IPS-NIHi11 (cell line): ENCODE measurements around the gene TSPOAP1.
"Not testable (repeated sequence)": the region's sequence is repeated elsewhere in the genome, so short reads cannot be mapped to it uniquely, and the experiment has no call there.

Experiments used
- DNase-seq: peaks from one replicate; pipeline ENCODE4 v3.0.0; 2012; ENCODE audit warnings: mixed read lengths, low spot score

The TSPOAP1 gene

DNA sequence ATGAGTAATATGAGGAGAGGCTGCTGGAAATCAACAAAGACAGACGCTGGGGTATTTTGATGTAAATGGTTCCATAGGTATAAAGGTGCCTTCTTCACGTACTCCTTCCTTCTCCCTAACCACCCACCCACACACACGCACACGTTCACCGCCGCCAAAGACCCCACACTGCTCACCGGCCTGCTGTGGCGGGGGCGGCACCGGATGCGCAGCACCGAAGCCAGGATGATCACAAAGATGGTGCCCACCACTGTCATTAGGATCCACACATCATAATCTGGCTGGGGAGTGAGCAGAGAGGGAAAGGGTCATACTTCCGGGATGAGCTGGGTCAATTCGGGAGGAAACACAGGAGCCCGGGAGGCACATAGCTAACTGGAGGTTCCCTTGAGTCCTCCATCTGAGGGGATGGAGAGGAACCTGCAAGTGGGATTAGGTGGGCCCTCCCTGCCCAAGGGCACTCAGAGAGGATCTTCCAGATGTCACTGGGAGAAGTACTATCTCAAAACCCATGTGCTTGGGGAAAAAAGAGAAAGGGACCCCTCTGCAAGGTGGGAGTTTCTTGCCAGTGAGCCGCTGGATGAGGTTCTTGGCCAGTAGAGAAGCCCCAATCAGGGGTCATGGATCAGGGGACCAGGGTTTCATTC is 33.9 kb upstream of the TSPOAP1 start:
- DNase-seq, result no peak

DNA sequence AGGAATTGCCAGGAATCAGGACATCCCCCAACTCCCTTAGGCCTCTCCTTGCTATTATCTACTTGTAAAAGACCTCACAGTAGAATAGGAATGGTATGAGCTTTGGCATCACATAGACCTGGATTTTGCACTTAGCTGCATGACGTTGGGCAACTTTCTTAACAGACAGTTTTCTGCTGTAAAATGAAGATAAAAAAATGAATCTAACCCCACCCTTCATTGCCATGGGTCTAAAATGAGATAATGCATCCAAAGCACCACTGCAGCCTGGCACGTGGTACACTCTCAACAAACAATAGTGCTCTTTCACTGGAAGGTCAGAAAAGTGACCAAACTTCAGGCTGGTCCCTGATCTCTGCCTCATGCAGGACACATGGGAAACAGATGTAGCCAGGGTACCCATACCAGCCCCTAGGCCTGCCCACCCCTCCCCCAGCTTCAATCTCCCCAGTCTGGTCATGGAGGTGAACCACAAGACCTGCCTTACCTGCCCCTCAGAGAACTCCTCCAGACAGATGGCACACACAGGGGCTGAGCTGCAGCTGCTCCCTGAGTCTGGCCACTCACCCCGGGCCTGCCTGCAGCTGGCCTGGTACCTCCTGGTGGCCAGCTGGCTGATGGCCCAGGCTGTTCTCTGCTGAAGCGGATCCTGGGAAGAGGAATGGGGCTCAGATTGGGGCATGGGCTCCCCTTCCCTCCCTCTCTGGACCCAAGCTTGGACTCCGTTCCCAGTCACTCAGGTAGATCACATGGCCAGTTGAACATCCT is 31.9 kb upstream of the TSPOAP1 start:
- no peak for DNase-seq

DNA sequence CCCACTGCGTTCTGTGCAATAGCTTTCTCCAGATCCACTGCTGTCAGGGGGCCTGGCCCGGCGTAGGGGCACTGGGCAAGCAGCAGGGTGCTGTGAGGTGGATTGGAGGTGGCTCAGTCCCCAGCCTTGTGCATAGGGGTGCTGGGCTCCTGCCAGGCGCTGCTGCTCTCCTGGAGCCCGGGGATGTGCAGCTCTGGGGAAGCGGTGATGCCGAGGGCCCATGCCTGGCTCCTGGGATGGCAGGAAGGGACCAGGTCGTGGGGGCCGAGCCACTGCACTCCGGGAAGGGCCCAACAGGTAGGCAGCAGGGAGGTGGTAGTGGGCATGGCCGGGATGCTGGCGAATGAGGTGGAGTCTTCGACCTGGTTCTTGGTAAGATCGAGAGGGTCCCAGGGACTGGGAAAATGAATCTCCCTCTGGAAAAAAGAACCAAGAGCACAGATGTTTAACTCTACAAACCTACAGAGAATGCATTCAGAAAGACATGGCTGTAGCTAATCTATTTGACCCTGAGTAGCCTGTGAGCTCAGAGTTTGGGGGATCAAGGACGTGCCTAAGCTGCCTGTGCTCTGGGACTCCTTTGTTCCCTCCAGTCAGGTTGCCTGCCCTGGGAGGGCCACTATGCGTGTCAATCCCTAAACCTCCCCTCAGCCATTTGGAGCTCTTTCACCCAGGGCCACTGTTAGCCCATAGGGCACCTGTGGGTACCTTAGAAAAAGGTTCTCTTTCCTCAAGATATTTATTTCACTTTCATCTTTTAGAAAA is 30.0 kb upstream of the TSPOAP1 start:
- DNase-seq, result no peak

DNA sequence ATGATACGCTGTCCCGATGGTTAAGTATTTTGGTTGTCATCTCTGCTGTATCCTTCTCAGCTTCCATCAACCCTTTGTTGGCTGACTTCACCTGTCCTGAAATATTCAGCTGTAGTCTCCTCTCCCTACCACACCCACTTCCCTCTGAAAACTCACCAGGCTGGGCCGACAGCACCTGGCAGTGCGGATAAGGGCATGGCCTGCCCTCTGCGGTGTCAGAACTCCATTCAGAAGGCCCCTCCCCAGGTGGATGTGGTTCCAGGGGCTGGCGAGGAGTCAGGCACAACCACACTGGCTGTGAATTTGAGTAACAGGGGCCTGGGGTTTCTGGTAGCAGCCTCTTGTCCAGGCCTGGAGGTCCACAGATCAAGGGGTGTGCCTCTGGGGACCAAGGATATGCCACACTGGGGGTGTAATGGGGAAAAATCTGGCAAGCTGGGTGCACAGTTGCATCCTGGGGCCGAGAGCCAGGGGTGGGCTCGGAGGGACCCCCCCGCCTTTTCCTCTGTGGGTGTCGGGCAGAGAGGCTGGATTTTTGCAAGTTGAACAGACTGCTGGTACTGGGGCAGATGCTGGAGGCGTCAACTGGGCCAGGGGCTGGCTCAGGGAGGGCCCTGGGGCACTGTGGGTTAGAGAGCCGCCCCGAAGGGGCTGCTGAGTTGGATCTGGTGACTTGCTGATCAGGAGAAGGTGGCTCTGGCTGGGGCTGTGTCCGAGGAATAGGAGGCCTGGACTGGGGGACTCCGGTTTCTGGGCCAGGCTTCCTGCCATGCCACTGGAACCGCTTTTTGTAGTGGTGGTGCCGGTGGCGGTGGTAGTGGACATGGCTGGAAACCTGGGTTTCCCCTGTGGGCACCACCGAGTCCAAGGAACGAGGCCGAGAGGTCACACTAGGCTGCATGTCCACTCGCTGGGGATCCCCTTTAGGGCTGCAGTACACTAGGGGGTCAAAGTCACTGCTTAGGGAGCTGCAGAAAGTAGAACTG is 29.0 kb upstream of the TSPOAP1 start:
- DNase-seq, result no peak

DNA sequence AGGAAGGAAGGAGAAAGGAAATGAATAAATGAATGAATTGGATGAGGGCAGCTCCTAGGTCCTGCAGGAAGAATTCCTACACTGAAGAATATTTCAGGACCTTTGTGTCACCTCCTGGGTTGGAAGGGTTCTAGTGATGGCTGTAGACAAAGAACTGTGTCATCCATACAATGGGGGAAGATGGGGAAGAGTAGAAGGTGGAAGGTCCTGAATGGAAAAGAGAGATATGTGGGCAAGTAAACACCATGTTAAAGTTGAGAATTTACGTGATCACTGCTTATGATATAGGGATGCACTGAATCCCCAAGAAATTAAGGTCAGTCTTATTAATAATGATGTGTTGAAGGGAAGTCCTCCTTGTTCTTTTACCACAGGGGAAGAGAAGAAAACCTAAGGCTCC is 27.6 kb upstream of the TSPOAP1 start:
- no peak for DNase-seq

DNA sequence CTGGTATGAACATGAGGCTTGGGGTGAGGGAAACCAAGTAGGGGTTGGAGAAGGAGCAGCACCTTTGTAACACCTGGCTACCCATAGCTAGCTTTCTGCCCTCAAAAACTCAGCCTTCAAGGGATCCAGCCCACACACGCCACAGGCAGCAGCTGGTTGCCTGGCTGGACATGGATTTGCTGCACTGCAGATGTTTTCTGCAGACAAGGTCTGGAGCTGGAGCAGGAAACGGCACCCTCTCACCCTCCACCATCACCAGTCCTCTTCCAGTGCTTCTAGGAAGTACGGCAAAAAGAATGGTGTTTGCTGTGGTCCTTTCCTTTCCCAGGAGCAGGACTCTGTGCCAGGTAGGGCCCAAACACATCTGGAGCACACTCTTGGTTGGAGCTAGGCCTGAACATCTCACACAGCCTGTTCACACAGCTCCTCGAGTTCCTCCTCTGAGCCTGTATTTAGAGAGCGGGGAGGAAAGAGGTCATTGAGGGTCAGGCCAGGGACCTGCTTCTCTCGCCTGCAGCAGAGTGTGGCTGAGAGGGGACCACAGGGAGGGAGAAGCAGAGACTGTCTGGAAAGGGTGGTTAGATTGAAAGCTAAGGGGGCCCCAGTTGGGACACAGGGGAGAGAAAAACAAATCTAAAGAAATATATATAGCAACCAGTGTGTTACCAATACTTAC is 26.1 kb upstream of the TSPOAP1 start:
- no peak for DNase-seq

DNA sequence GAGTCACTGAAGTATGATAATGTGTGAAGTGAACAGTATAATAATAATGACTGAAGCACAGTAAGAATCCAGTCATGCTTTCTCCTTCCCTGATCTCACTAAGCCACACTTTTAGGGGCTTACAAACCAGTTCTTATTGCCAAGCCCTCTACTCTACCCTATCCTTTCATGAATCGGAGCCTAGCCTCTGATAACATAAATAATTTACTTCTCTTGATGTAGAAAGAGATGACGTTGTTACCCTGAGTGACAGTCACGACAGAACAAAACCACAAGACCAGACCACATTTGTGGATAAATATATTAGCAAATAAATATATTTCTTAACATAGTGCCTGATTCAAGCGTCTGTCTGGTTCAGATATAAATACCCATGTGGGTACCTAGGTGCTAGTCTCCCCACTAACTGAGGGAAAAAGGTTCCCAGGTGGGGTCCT is 24.8 kb upstream of the TSPOAP1 start:
- no peak for DNase-seq

DNA sequence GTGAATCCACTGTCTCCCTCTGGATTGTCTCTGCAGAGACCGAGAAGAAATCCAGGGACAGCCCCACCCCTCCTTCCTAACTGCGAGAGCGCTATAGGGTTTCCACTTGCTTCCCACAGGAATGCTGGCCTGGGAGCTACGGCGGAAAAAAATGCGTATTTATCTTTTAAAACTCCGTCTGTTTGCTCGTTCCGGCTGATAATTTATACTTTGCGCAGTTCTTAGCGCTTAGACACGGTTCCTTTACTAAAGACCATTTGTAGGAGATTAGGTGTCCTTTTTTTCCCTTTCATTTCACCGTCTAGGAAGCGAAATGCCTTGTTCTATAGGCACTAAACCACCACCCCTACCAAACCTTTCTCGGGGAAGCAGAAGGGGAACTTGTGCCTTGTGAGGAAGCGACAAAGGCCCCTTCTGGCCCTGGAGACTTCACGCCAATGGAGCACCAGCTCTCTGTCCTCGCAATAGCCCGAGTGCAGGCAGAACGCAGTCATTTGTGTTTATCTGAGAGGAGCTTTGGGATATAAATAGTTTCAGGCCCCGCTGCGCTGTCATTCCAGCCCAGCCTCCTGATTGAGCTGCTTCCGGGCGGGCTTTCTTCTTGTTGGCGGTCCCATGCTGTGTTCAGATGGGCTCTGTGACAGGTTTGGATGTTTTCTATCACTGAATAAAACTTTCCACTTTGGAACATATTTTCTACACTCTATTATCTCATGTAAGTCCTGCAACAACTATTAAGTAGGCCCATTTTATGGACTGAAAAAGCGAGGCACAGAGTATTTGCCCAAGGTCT is 24.2 kb upstream of the TSPOAP1 start:
- DNase-seq, result peak; percentile 72

DNA sequence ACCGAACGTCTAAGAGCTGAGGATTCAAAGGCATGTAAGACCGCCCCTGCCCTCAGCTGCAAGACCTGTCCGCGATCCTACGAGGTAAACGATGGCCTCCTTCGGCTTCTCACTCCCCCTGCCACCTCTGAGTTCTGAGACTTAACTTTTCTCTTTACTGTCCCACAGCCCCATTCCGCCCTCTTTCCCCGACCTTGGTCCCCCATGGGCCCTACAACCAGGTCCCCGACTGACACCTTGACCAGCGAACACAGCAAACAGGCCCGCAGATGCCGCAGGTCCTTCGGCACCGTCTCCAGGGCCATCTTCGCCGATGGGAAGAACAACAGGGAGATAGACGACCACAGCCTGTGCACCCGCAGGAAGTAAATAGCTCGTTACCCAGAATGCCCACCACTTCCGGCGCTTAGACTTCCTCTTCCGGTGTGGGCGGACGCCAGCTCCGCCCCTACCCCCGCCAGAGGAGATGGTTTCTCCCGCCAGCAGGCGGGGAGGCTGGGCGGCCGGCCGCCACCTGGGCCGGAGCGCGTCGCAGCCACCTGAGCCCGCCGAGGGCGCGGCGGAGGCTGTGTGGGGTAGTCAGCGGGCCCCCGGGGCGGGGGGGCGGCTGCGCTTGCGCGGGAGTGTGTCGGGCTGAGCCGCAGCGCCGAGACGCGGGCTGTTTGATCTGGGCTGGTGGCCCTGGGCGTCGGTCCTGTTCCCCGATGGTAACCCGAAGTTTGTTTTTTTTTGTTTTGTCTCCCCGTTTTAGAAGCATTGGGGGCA is 23.4 kb upstream of the TSPOAP1 start, which contains the start of gene SUPT4H1:
SUPT4H1 (minus strand) TSS at position 371 of the 765 bp plus-strand sequence; CDS start at position 305, 66 bp downstream.
- peak; percentile 96 for DNase-seq

DNA sequence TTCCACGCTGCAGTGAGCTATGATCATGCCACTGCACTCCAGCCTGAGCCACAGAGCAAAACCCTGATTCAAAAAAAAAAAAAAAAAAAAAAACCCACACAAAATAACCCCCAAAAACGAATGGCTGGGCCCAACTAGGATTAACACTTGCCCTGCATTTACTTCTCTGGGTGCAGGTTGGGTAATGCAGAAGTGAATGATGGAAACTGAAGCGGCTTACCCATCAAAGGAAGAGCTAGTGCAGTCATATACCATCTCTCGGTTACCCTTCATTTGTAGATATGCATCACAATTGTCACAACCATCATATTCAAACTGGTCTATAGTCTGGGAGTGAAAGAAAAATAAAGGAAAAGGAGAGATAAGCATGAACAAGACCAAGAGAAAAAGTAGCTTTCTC is 22.6 kb upstream of the TSPOAP1 start:
- DNase-seq, result no peak

DNA sequence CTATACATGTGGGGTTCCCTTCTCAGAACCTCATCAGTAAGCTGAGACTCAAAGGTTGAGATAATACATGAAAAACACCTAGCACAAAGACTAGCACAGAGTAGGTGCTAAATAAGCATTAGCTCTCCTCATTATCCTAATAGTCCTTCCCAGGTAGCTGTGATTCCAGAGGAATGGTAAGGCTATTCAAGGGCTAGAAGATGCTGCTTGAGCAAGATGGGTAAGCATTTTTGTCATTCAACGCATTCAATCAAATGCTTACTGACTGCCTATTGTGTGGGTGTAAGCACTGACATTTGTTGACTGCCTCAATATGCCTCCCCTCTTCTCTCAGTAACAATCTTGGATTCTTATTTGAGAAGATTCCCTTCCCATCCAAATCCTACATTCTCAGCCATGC is 19.4 kb upstream of the TSPOAP1 start:
- no peak for DNase-seq

DNA sequence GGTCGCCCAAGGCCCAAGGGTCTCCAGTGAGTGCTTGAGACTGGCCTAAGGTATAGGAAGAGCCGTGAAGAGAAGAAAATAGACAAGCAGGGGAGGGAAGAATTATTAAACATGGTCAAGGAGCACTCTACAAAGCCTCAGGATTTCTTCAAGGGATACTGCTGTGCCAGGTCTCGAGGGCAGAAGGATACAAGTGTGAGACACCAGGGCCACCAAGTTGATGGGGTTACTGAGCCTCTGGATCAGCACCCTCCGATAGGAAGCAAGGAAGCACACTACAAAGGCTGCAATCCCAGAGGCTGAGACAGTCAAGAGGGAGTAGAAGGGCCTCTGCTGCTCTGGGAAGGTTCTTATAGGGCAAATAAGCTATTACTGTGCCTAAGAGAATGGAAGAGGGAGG is 16.9 kb upstream of the TSPOAP1 start:
- DNase-seq, result no peak

DNA sequence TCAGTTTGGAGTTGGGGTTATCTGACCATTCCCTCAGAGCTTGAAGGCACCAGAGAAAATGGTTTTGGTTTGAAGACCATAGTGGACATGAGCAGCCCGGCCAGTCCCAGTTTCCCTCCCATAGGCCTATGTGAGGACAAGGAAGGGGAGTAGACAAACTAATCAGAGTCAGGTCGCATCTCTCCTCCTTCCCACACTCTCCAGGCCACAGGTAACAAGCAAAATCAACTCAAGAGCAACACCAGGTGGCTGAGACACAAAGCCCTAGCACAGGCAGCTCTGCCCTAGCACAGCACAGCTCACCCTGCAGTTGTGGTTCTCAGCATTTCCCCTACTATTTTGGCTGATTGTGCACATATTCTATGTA is 16.2 kb upstream of the TSPOAP1 start:
- DNase-seq, result no peak

DNA sequence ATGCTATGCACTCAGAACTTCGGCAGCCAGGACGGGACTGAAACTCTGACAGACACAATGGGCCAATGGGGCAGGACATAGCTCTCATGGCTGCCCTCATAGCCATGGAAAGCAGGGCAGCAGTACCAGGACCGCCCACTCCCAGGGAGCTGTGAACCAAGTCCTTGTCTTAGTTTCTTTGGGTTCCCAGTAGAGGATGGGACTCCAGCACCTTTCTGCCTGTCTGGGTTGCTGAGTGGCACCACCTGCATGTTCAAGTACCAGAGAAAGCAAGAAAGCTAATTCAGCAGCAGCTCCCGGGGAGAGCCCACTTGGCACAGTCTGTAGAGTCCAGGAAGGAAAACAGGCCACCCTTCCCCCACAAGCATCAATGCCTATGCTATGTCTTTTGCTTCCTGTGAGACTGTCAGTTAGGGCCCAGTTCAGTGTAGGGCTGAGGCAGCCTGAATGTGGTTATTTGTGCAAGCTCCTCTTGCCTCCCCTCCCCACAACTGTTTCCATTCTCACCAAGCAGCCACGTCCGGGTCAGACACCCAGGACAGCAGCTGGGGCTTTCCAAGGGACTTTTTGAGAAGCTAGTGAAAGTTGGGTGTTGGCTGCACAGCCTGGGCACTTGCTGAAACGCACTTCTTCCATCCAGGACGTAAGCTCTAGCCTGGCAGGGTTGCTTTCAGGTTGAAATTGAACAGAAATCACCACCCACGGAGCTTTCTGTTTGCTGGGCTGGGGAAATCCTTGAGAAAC is 15.6 kb upstream of the TSPOAP1 start:
- DNase-seq, result no peak

DNA sequence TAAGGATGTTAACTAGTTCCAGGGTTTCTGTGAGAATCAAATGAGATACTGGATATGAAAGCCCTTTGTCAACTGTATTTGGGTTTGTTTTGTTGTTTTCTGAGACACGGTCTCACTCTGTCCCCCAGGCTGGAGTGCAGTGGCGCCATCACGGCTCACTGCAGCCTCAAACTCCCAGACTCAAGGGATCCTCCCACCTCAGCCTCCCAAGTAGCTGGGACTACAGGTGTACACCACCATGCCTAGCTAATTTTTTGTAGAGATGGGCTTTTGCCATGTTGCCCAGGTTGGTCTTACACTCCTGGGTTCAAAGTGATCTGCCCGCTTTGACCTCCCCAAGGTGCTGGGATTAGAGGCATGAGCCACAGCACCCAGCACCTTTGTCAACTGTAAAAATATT is 14.5 kb upstream of the TSPOAP1 start:
- no peak for DNase-seq

DNA sequence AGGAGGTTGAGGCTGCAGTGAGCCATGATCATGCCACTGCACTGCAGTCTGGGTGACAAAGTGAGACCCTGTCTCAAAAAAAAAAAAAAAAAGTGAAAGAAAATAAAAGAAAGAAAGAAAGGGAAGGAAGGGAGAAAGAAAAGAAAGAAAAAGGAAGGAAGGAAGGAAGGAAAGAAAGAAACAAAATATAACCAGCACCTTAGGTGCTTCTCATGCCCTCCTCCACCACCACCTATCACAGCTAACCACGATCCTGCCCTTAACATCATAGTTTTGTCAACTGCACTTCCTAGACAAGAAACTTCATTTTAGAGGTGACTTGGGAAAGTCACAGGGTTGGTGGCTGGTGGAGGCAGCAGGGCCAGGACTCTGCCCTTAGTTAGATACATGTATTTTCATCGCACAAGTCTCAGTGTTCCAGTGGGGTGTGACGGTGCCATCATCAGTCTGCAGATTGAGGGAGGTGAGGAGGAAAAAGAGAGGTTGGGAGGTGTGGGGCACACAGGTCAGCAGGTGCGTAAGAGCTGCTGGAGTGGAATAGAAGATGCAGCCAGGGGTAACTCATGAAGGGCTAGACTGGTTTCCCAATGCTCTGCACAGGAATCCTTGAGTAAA is 13.4 kb upstream of the TSPOAP1 start:
- DNase-seq, result no peak

DNA sequence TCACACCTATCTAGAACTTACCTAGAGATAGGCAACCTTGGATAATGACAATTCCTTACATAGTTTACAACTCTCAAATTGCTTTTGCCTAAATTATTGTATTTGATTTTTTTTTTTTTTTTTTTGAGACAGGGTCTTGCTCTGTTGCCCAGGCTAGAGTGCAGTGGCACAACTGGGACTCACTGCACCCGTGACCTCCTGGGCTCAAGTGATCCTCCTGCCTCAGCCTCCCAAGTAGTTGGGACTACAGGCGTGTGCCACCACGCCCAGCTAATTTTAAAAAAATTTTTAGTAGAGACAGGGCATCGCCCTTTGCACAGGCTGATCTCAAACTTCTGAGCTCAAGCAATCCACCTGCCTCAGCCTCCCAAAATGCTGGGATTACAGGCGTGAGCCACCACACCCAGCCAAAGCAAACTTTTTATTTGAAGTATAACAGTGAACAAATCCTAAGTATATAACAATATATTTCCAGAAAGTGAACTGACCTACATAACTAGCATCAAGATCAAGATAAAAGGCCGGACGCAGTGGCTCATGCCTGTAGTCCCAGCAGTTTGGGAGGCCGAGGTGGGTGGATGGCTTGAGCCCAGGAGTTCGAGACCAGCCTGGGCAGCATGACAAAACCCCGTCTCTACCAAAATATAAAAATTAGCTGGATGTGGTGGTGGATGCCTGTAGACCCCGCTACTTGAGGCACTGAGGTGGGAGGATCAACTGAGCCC is 12.7 kb upstream of the TSPOAP1 start:
- DNase-seq, result not testable (repeated sequence)

DNA sequence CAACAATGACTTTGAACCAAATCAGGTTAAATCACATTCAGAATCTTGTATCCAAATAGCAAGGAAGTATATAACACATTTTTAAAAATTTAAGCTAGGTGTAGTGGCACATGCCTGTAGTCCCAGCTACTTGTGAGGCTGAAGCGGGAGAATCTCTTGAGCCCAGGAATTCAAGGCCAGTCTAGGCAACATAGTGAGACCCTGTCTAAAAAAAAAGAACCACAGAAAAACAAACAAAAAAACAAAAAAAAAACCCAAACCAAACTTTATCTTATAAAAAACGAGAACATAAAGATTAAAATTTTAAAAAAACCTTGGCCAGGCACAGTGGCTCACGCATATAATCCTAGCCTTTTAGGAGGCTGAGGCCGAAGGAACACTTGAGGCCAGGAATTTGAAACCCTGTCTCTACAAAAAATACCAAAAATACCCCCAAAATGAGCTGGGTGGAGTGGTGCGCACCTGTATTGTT is 11.8 kb upstream of the TSPOAP1 start:
- DNase-seq, result no peak
